ENCODE measurements around the gene MYH10. TPM values are rescaled to one million over a fixed set of nuclear protein-coding genes. Genes with fewer than 3 reads are reported as not detected.
A peak's percentile ranks its signal among the peaks of the same experiment; 100 is the strongest.

MYH10 gene
- total RNA-seq, 1 experiment from 2014 or later, result 251 TPM

GRCh38 chr17:8649157-8650118, 18.9 kb upstream of the MYH10 start:
- Histone ChIP-seq H2AFZ (ENCODE audit: low read length) (no peak overlapping the region), H3K23me2 (ENCODE audit: insufficient read length, low read depth, low read length, poor library complexity, severe bottlenecking) (no peaks in the 10 kb centered on the region), H3K18ac (ENCODE audit: insufficient read length, low read depth, low read length) (peak overlapping the region; percentile 65), H2AK5ac (ENCODE audit: insufficient read length, low read length) (no peak overlapping the region), H3K4me2 (ENCODE audit: insufficient read depth, insufficient read length, low read length) (no peak overlapping the region), H2BK12ac (ENCODE audit: insufficient read length, low read depth, low read length) (no peak overlapping the region), H2BK5ac (ENCODE audit: insufficient read length, low read length) (no peak overlapping the region), H3K23ac (ENCODE audit: insufficient read length, low read depth, low read length) (no peak overlapping the region), H4K5ac (ENCODE audit: insufficient read length, low read depth, low read length) (no peak overlapping the region), H3K9me3 (ENCODE audit: control insufficient read depth, low read depth, low read length) (no peaks in the 10 kb centered on the region), H3K56ac (ENCODE audit: insufficient read length, low read depth, low read length) (no peak overlapping the region), H3K14ac (ENCODE audit: insufficient read depth, low read length) (no peak overlapping the region), H3K79me1 (ENCODE audit: insufficient read depth, low read depth, low read length, poor library complexity, severe bottlenecking) (no peaks in the 10 kb centered on the region), H2BK20ac (ENCODE audit: low read depth, low read length, poor library complexity, severe bottlenecking) (no peak overlapping the region), H3K4ac (ENCODE audit: low read depth, low read length) (no peak overlapping the region), H3K27me3 (ENCODE audit: insufficient read depth, low read length) (no peaks in the 10 kb centered on the region), H3K9ac (ENCODE audit: extremely low read depth, insufficient read length, low read length) (no peak overlapping the region), H3K27ac (ENCODE audit: insufficient read length, low read depth, low read length) (no peak overlapping the region), H2BK120ac (ENCODE audit: low read depth, low read length, poor library complexity, severe bottlenecking) (no peak overlapping the region), H2BK15ac (ENCODE audit: low read depth, low read length) (no peak overlapping the region), H4K8ac (replicated peaks; ENCODE audit: insufficient read length, low read depth, low read length) (no peak overlapping the region), H4K20me1 (ENCODE audit: control insufficient read depth, insufficient read depth, insufficient read length) (no peaks in the 10 kb centered on the region), H4K91ac (ENCODE audit: insufficient read length, low read depth, low read length) (no peak overlapping the region), H3K4me1 (ENCODE audit: insufficient read depth, low read length) (no peaks in the 10 kb centered on the region), H3T11ph (ENCODE audit: low read length) (no peak overlapping the region), H3K79me2 (ENCODE audit: insufficient read depth, low read length) (no peaks in the 10 kb centered on the region)
- no peak for TF ChIP-seq CTCF (conservative IDR thresholded peaks at IDR 0.05)
- peaks cover under 1 to 4% of the 10 kb centered on the region in 2 experiments; a peak in 2 of 4 replicates for H3K4me1 Mint-ChIP-seq
- peaks cover 2% of the 10 kb centered on the region; the same call in 1 of the 2 replicates for H3K27me3 Mint-ChIP-seq (ENCODE audit: low read depth)
- H3K27ac Mint-ChIP-seq, result no peak overlapping the region
- H3K4me3 Mint-ChIP-seq, result no peak overlapping the region
- H3K9me3 Mint-ChIP-seq, result no peaks in the 10 kb centered on the region; a peak in 1 of 5 replicates
- no peak for DNase-seq
- no CpG with 5 or more reads among the region's 17 CpGs for WGBS (ENCODE audit: extremely low coverage, insufficient read length, low lambda C conversion rate)
- no peaks in the 10 kb centered on the region for H3K36me3 Mint-ChIP-seq (ENCODE audit: insufficient read depth in 1 of 3, low read depth in 3 of 3)
